Esophagus muscularis mucosa (tissue), 4 donors: ENCODE results near the gene TYMS. TPM values are rescaled to one million over a fixed set of nuclear protein-coding genes. Genes with fewer than 3 reads are reported as not detected.

Experiments
- DNase-seq: peaks from one replicate; pipeline ENCODE4 v3.0.0-alpha.2; 2017; ENCODE audit errors: extremely low spot score
- H3K27ac ChIP-seq, 4 donors: fragments of 200-600 bp; sonication (generic); replicated peaks in 1 of 4; 1 replicate in 3 of 4; 2 replicates in 1 of 4; pipeline ENCODE4 v1.5.1; 2016 to 2019; ENCODE audit warnings: mild to moderate bottlenecking in 1 of 4
- H3K27me3 ChIP-seq, 4 donors: fragments of 200-600 bp; sonication (generic); one replicate each; pipeline versions ENCODE4 v1.5.1 to v1.6.0; 2016 to 2019
- H3K36me3 ChIP-seq, 4 donors: fragments of 200-600 bp; sonication (generic); one replicate each; pipeline ENCODE4 v1.5.1; 2016 to 2019
- H3K4me1 ChIP-seq, 4 donors: fragments of 200-600 bp; sonication (generic); one replicate each; pipeline ENCODE4 v1.5.1; 2016 to 2019
- H3K4me3 ChIP-seq, 4 donors: fragments of 200-600 bp; sonication (generic); 1 replicate in 2 of 4; 2 replicates in 2 of 4; pipeline ENCODE4 v1.5.1; 2016 to 2019; ENCODE audit warnings: mild to moderate bottlenecking in 4 of 4, moderate library complexity in 1 of 4
- H3K9me3 ChIP-seq, 4 donors: fragments of 200-600 bp; sonication (generic); 1 replicate in 3 of 4; 2 replicates in 1 of 4; pipeline ENCODE4 v1.5.1; 2016 to 2019
- EP300 ChIP-seq: sonication (generic); formaldehyde crosslinking; IDR thresholded peaks from one replicate; pipeline ENCODE4 v1.6.1; 2017; ENCODE audit warnings: antibody characterized with exemption
- POLR2A ChIP-seq: fragments of 450-650 bp; IDR thresholded peaks from one replicate; pipeline ENCODE4 v1.6.1; 2017; ENCODE audit warnings: antibody characterized with exemption, moderate library complexity, mild to moderate bottlenecking, low read depth
- POLR2AphosphoS5 ChIP-seq, 2 donors: sonication (generic); formaldehyde crosslinking; IDR thresholded peaks; one replicate each; pipeline ENCODE4 v1.6.1; 2017; ENCODE audit warnings: antibody characterized with exemption in 2 of 2
- WGBS: methylation state at CpG from one replicate; pipeline ENCODE4 v1.1.5; 2018; 5-methylcytosine and 5-hydroxymethylcytosine counted together
- intact Hi-C: fragments of 100-400 bp; cut with DNase I; formaldehyde crosslinking; loops from one replicate; pipeline ENCODE4 v1.15.1; 2023
- total RNA-seq, 4 donors: library from RNA; depleted of rRNA; stranded (reverse); fragments of >200 nt; gene quantifications; one replicate each; pipeline versions ENCODE4 v1.1.0 to v1.2.1, GENCODE V29; 2016
- TF ChIP-seq, protein P1 (sequence below), 3 experiments: fragments of 200-600 bp in 2 of 3; fragments of 450-650 bp in 1 of 3; sonication (generic) in 2 of 3; IDR thresholded peaks; one replicate each; pipeline ENCODE4 v1.5.1; 2017 to 2019; ENCODE audit warnings: antibody characterized with exemption in 3 of 3, mild to moderate bottlenecking in 2 of 3, moderate library complexity in 1 of 3

Gene TYMS
- total RNA-seq, 4 donors from 2014 or later: 0.42 to 3.8 (median 2.2) TPM

DNA sequence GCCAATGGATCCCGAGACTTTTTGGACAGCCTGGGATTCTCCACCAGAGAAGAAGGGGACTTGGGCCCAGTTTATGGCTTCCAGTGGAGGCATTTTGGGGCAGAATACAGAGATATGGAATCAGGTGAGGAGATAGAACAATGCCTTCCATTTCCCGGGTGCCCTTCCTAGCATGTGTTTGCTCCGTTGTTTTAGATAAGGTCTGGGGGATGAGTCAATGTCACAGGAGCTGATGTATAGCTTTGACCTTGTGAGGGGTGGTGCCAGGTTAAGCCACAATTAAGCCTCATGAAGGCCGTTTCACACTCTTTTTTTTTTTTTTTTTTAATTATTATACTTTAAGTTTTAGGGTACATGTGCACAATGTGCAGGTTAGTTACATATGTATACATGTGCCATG is 4.7 kb downstream of the TYMS start:
- no peaks in the 10 kb centered on the region for H3K36me3 ChIP-seq
- H3K9me3 ChIP-seq: no peaks in the 10 kb centered on the region
- no peak overlapping the region for H3K4me3 ChIP-seq
- H3K4me1 ChIP-seq: peaks cover 8 to 19% (median 14%) of the 10 kb centered on the region in 4 donors
- intact Hi-C loops: no loop called here
- H3K27me3 ChIP-seq: peaks cover 0 to 19% (median 0%) of the 10 kb centered on the region in 4 donors
- TF ChIP-seq POLR2A (no peak), EP300 (no peak), POLR2AphosphoS5 (IDR thresholded peaks at IDR 0.05) (no peak)
- TF ChIP-seq, protein P1, sequence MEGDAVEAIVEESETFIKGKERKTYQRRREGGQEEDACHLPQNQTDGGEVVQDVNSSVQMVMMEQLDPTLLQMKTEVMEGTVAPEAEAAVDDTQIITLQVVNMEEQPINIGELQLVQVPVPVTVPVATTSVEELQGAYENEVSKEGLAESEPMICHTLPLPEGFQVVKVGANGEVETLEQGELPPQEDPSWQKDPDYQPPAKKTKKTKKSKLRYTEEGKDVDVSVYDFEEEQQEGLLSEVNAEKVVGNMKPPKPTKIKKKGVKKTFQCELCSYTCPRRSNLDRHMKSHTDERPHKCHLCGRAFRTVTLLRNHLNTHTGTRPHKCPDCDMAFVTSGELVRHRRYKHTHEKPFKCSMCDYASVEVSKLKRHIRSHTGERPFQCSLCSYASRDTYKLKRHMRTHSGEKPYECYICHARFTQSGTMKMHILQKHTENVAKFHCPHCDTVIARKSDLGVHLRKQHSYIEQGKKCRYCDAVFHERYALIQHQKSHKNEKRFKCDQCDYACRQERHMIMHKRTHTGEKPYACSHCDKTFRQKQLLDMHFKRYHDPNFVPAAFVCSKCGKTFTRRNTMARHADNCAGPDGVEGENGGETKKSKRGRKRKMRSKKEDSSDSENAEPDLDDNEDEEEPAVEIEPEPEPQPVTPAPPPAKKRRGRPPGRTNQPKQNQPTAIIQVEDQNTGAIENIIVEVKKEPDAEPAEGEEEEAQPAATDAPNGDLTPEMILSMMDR (IDR thresholded peaks at IDR 0.05): no peak
- H3K27ac ChIP-seq: no peak overlapping the region
- WGBS: 91% methylated on average over 4 of the region's 4 CpGs
- DNase-seq: no peak

DNA sequence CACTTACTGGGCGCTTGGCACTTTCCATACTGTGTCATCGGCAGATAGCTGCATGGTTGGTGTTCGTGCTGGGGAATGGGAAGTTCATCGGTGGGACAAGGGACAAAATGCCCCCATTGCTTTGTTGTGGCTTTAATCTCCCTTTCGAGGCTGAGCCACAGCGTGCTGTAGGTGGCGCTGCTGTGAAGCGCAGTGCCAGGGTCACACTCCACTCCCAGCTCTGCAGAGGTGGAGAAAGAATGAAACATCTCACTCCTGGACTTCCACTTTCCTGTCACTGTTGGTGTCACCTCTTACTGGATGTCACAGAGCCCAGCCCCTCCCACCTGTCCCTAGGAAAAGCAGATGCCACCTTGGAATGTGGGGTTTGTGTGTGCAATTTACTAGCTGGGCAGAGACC is 8.7 kb downstream of the TYMS start:
- no peak for TF ChIP-seq POLR2A
- TF ChIP-seq, protein P1 (IDR thresholded peaks at IDR 0.05): peak in 1 of 3 experiments; percentile 28
- no peaks in the 10 kb centered on the region for H3K4me1 ChIP-seq
- no peak for DNase-seq
- intact Hi-C loops: no loop called here
- H3K36me3 ChIP-seq: peaks cover 0 to 17% (median 7%) of the 10 kb centered on the region in 4 donors
- no peak overlapping the region for H3K4me3 ChIP-seq
- WGBS: 88% methylated on average over 8 of the region's 8 CpGs
- no peak overlapping the region for H3K27ac ChIP-seq
- H3K9me3 ChIP-seq: no peaks in the 10 kb centered on the region
- H3K27me3 ChIP-seq: no peaks in the 10 kb centered on the region

DNA sequence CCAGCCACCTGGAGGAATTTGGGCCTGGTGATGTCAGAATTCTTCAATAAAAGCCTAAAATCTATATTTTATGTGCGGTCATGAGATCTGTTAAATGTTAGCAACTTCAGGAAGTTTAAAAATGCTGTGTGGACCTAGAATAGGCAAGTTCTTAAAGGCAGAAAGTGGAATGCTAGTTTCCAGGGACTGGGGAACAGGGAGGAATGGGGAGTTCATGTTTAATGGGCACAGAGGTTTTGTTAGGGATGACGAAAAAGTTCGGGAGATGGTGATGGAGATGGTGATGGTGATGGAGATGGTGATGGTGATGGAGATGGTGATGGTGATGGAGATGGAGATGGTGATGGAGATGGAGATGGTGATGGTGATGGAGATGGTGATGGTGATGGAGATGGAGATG is 9.2 kb downstream of the TYMS start:
- WGBS: 95% methylated on average over 3 of the region's 3 CpGs
- Histone ChIP-seq H3K36me3 (peaks cover 0 to 20% (median 9%) of the 10 kb centered on the region in 4 donors), H3K27me3 (no peaks in the 10 kb centered on the region), H3K4me3 (no peak overlapping the region), H3K9me3 (no peaks in the 10 kb centered on the region), H3K27ac (no peak overlapping the region), H3K4me1 (no peaks in the 10 kb centered on the region)
- intact Hi-C loops: no loop called here
- no peak for DNase-seq
- TF ChIP-seq, protein P1 (IDR thresholded peaks at IDR 0.05): no peak
- no peak for TF ChIP-seq POLR2AphosphoS5 (IDR thresholded peaks at IDR 0.05)
- TF ChIP-seq EP300: no peak
- no peak for TF ChIP-seq POLR2A

DNA sequence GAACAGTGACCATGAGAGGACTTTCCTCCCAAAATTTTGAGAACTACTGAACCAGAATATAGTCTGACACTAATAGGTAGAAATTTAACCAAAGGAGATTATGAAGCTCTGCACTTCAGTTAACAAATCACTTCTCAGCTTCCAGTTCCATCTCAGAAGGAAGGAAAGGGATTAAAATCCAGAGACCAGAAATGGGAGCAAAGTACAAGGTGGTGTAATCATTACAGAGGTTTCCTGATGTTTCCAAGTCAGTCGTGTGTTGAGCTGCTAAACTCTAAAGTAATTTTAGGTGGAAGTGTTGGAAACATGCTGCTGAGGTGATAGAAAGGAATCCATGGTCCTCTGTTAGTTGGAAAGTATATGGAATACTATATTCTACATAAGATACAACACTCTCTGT is 10.8 kb downstream of the TYMS start:
- WGBS: 69% methylated on average over 1 of the region's 1 CpG

DNA sequence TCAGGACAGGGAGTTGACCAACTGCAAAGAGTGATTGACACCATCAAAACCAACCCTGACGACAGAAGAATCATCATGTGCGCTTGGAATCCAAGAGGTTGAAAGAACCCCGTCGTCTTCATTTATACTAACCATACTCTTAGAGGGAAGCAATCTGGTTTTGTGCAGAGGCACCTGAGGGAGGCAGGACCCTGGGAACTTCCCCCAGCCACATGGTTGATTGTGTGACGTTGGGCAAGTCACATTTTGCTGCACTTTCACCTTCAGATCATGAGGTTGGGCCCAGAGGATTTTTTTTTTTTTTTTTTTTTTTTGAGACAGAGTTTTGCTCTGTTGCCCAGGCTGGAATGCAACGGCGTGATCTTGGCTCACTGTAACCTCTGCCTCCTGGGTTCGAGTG is 11.6 kb downstream of the TYMS start:
- TF ChIP-seq POLR2AphosphoS5 (IDR thresholded peaks at IDR 0.05) (no peak), POLR2A (no peak), EP300 (no peak)
- TF ChIP-seq, protein P1 (IDR thresholded peaks at IDR 0.05): no peak
- Histone ChIP-seq H3K27ac (no peak overlapping the region), H3K4me3 (no peak overlapping the region), H3K36me3 (peaks cover 0 to 32% (median 13%) of the 10 kb centered on the region in 4 donors), H3K9me3 (no peaks in the 10 kb centered on the region), H3K4me1 (peaks cover 5 to 18% (median 14%) of the 10 kb centered on the region in 4 donors), H3K27me3 (no peaks in the 10 kb centered on the region)
- WGBS: 93% methylated on average over 8 of the region's 8 CpGs
- intact Hi-C loops: no loop called here
- DNase-seq: no peak

More for the DNA sequence above, 10.8 kb downstream of the TYMS start:
- Histone ChIP-seq H3K9me3 (no peaks in the 10 kb centered on the region), H3K4me3 (no peak overlapping the region), H3K27ac (no peak overlapping the region), H3K27me3 (no peaks in the 10 kb centered on the region), H3K36me3 (peaks cover 0 to 32% (median 13%) of the 10 kb centered on the region in 4 donors), H3K4me1 (peaks cover 0 to 12% (median 9%) of the 10 kb centered on the region in 4 donors)
- TF ChIP-seq, protein P1 (IDR thresholded peaks at IDR 0.05): no peak
- TF ChIP-seq POLR2A: no peak
- no peak for TF ChIP-seq POLR2AphosphoS5 (IDR thresholded peaks at IDR 0.05)
- no peak for TF ChIP-seq EP300
- DNase-seq: no peak
- intact Hi-C loops: no loop called here
